Astrocyte of the cerebellum (primary cell): Measurements from ENCODE around the gene ZSCAN16.

Experiments used
- DNase-seq: peaks from one replicate; pipeline ENCODE4 v3.0.0-alpha.2; 2011; ENCODE audit warnings: low read depth
- H3K4me3 ChIP-seq: 2 replicates; pipeline ENCODE4 v1.5.1; 2011; ENCODE audit warnings: mild to moderate bottlenecking, low read depth, low read length, moderate library complexity
- CTCF ChIP-seq: IDR thresholded peaks from 2 replicates; pipeline ENCODE4 v1.5.1; 2012; ENCODE audit warnings: low read length, low read depth, moderate library complexity, mild to moderate bottlenecking; ENCODE audit errors: missing control alignments
- in situ Hi-C: cut with HindIII; loops from 2 replicates; pipeline ENCODE4 v1.10.0; 2017; ENCODE audit warnings: low sequenced_read_pairs

Gene ZSCAN16

DNA sequence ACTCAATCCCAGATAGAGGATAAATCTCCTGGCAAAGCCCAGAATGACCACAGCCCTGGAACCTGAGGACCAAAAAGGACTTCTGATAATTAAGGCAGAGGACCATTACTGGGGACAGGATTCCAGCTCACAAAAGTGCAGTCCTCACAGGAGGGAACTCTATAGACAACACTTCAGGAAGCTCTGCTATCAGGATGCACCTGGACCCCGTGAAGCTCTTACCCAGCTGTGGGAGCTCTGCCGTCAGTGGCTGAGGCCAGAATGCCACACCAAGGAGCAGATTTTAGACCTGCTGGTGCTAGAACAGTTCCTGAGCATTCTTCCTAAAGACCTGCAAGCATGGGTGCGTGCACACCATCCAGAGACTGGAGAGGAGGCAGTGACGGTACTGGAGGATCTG, 992 bp downstream of the ZSCAN16 start:
- no peak for TF ChIP-seq CTCF
- H3K4me3 ChIP-seq = no peak overlapping the region
- DNase-seq = no peak
- in situ Hi-C loops = no loop called here

DNA sequence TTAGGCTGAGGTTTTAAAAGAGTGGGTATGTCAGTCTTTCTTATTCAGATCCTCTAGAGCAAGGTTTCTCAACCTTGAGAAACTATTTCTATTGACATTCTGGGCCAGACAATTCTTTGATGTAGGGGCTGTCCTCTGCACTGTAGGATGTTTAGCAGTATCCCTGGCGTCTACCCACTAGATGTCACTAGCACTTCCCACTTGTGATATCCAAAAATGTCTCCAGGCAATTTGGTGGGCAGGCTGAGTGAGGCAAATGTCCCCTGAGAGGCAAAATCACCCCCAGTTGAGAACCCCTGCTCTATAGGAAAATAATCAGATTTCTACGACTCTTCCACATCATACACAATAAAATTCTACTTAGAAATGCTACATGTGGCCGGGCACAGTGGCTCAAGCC, 9.6 kb downstream of the ZSCAN16 start:
- no peak overlapping the region for H3K4me3 ChIP-seq
- peak; percentile 57 for TF ChIP-seq CTCF
- in situ Hi-C loops = no loop called here
- DNase-seq = no peak

DNA sequence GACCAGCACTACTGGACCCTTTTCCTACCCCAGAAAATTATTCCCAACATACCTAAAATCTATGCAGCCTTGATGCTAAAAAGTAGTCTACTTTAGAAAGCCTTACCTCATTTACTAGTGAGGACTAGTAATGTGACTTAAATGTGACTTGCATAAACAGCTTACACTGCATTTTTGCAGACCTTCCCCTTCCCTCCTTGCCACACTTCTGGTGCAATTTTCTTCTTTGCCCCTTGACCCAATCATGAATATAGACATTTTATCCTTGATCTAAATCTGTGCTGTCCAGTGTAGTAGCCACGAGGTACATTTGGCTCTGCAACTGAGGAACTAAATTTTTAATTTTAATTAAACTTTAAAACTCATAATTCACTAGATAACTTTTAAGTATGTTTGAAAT, 10.3 kb downstream of the ZSCAN16 start:
- in situ Hi-C loops = no loop called here
- no peak overlapping the region for H3K4me3 ChIP-seq
- DNase-seq = no peak
- no peak for TF ChIP-seq CTCF

GRCh38 chr6:28135393-28135792, 11.0 kb downstream of the ZSCAN16 start:
- no peak for TF ChIP-seq CTCF
- H3K4me3 ChIP-seq = no peak overlapping the region
- DNase-seq = no peak
- in situ Hi-C loops = no loop called here

- H3K4me3 ChIP-seq = peak overlapping the region; percentile 80
- in situ Hi-C loops = no loop called here
- TF ChIP-seq CTCF = no peak
- peak; percentile 92 for DNase-seq
Measured at GRCh38 chr6:28136585-28137504, 12.4 kb downstream of the ZSCAN16 start.

GRCh38 chr6:28137505-28137981, 13.1 kb downstream of the ZSCAN16 start:
- DNase-seq = no peak
- H3K4me3 ChIP-seq = peak overlapping the region; percentile 80
- no peak for TF ChIP-seq CTCF
- in situ Hi-C loops = no loop called here
